H1 (cell line): Measurements from ENCODE around the gene TIMM10B. TPM values are rescaled to one million over a fixed set of nuclear protein-coding genes. Genes with fewer than 3 reads are reported as not detected.

ENCODE experiments used
- ATF2 ChIP-seq: IDR thresholded peaks from 2 replicates; pipeline ENCODE4 v1.6.1; 2012; ENCODE audit warnings: low read length, inconsistent platforms
- BRCA1 ChIP-seq: IDR thresholded peaks from 2 replicates; pipeline ENCODE4 v1.6.1; 2012; ENCODE audit warnings: low read depth, low read length, improper control_type of control experiment
- CEBPB ChIP-seq: IDR thresholded peaks from 2 replicates; pipeline ENCODE4 v1.6.1; 2012; ENCODE audit warnings: low read depth, low read length
- CHD7 ChIP-seq: fragments of 300-600 bp; sonication (generic); IDR thresholded peaks from 2 replicates; pipeline ENCODE4 v1.7.1; 2012; ENCODE audit warnings: low read length, moderate library complexity, mild to moderate bottlenecking, inconsistent platforms; ENCODE audit not compliant: insufficient replicate concordance
- FOSL1 ChIP-seq: IDR thresholded peaks from 2 replicates; pipeline ENCODE4 v1.6.1; 2011; ENCODE audit warnings: mild to moderate bottlenecking, low read depth, low read length, moderate library complexity; ENCODE audit not compliant: insufficient read depth
- GTF2F1 ChIP-seq: IDR thresholded peaks from 2 replicates; pipeline ENCODE4 v1.6.1; 2012; ENCODE audit warnings: low read depth, low read length, improper control_type of control experiment, borderline replicate concordance
- POLR2A ChIP-seq, 2 experiments: IDR thresholded peaks; 1 replicate in 1 of 2; 2 replicates in 1 of 2; pipeline ENCODE4 v1.6.1; 2011; ENCODE audit warnings: low read depth in 2 of 2, low read length in 2 of 2, mild to moderate bottlenecking in 2 of 2; ENCODE audit errors: control extremely low read depth in 1 of 2
- TEAD4 ChIP-seq: IDR thresholded peaks from 2 replicates; pipeline ENCODE4 v1.6.1; 2012; ENCODE audit warnings: low read depth, low read length, inconsistent platforms, mixed read lengths
- YY1 ChIP-seq: IDR thresholded peaks from 2 replicates; pipeline ENCODE4 v1.6.1; 2011; ENCODE audit warnings: low read depth, mild to moderate bottlenecking, low read length
- polyA plus RNA-seq, 7 experiments: library from polyadenylated mRNA; depleted of rRNA in 3 of 7; stranded (reverse) in 5 of 7; unstranded in 2 of 7; fragments of >200 nt in 5 of 7; fragments of 200-250 nt in 2 of 7; gene quantifications; 1 replicate in 5 of 7; 2 replicates in 1 of 7; 4 replicates in 1 of 7; pipeline versions ENCODE4 v1.2.1 to v1.2.3, GENCODE V29; 2011 to 2013; ENCODE audit warnings: missing spikeins in 2 of 7, mixed read lengths in 2 of 7
- total RNA-seq: library from RNA; stranded (reverse); fragmentation: NEBNext Ultra II Directional; extraction: Animal tissue kit (Norgen Biotek cat#: 25700); gene quantifications from 2 replicates; pipeline ENCODE4 v1.2.1, GENCODE V29; 2021

Gene TIMM10B
- total and polyA plus RNA-seq, 2 of the 8 experiments (the other 6 are each of a cell fraction or from before 2014, with no cell fraction given): 38.2 to 47.8 TPM

DNA sequence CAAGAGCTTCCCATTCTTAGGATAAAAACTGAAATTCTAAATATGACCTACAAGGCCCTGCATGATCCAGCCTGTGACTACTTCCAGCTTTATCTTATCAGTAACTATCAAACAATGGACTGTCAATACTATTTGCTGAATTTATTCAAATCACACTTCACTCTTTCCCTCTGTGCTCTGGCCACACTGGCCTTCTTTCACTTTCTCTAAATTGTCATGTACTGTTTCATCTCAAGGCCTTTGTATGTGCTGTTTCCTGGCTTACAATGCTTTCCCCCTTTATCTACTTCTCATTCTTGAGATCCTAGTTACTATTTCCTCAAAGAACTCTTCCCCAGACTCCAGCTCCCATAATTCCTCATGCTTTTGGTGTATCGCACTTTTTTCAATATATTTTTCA lies 5.6 kb downstream of the TIMM10B start (continued):
- TF ChIP-seq CHD7 (no peak), POLR2A (IDR thresholded peaks at IDR 0.05; ENCODE audit: control extremely low read depth in 1 of 2, low read depth in 2 of 2, low read length in 2 of 2) (no peak), FOSL1 (no peak), ATF2 (no peak), BRCA1 (no peak), CEBPB (no peak), YY1 (no peak), GTF2F1 (no peak), TEAD4 (no peak)
